SK-N-SH treated with all-trans-retinoic acid at 6 μM for 48 hours (cell line): Measurements from ENCODE around the gene PPARD.

Experiments
- ATAC-seq: fragments of 200-7000 bp; cut with Tn5 transposase; 3 replicates; pipeline ENCODE4 v1.9.1; 2020; ENCODE audit warnings: mild to moderate bottlenecking, moderate library complexity
- ARNTL ChIP-seq: fragments of 450-650 bp; formaldehyde crosslinking; IDR thresholded peaks from 2 replicates; pipeline ENCODE4 v1.5.0; 2020; ENCODE audit warnings: low read depth, mild to moderate bottlenecking, moderate library complexity, borderline replicate concordance
- BACH2 ChIP-seq: fragments of 250-450 bp; sonication (Bioruptor Pico); IDR thresholded peaks from 2 replicates; pipeline ENCODE4 v1.9.0; 2021; ENCODE audit warnings: mild to moderate bottlenecking, borderline replicate concordance
- CSDC2 ChIP-seq: fragments of 250-450 bp; sonication (Bioruptor Pico); IDR thresholded peaks from 2 replicates; pipeline ENCODE4 v1.5.0; 2020; ENCODE audit warnings: mild to moderate bottlenecking, moderate library complexity
- GLIS3 ChIP-seq: fragments of 250-450 bp; sonication (Bioruptor Pico); IDR thresholded peaks from 2 replicates; pipeline ENCODE4 v1.5.0; 2020; ENCODE audit warnings: mild to moderate bottlenecking, moderate library complexity
- ISL1 ChIP-seq: fragments of 250-450 bp; sonication (Bioruptor Pico); IDR thresholded peaks from 2 replicates; pipeline ENCODE4 v2.1.2; 2022; ENCODE audit warnings: mild to moderate bottlenecking, moderate library complexity
- OSR1 ChIP-seq: fragments of 250-450 bp; sonication (Bioruptor Pico); IDR thresholded peaks from 2 replicates; pipeline ENCODE4 v1.8.0; 2022; ENCODE audit warnings: moderate library complexity, mild to moderate bottlenecking, inconsistent platforms
- PATZ1 ChIP-seq: fragments of 250-450 bp; sonication (Bioruptor Pico); IDR thresholded peaks from 2 replicates; pipeline ENCODE4 v1.8.0; 2020; ENCODE audit warnings: mild to moderate bottlenecking, moderate library complexity, borderline replicate concordance
- POU6F1 ChIP-seq: fragments of 250-450 bp; sonication (Bioruptor Pico); IDR thresholded peaks from 2 replicates; pipeline ENCODE4 v1.8.0; 2021; ENCODE audit warnings: low read depth, mild to moderate bottlenecking, moderate library complexity, borderline replicate concordance
- PPARA ChIP-seq: fragments of 250-450 bp; sonication (Bioruptor Pico); IDR thresholded peaks from 2 replicates; pipeline ENCODE4 v1.5.0; 2020; ENCODE audit warnings: mild to moderate bottlenecking, borderline replicate concordance
- RARB ChIP-seq: fragments of 250-450 bp; sonication (Bioruptor Pico); IDR thresholded peaks from 2 replicates; pipeline ENCODE4 v1.8.0; 2021; ENCODE audit warnings: mild to moderate bottlenecking, moderate library complexity
- SNAI2 ChIP-seq: fragments of 250-450 bp; sonication (Bioruptor Pico); IDR thresholded peaks from 2 replicates; pipeline ENCODE4 v1.5.0; 2020; ENCODE audit warnings: mild to moderate bottlenecking, moderate library complexity
- TCF4 ChIP-seq: fragments of 250-450 bp; sonication (Bioruptor Pico); IDR thresholded peaks from 2 replicates; pipeline ENCODE4 v1.8.0; 2021; ENCODE audit warnings: mild to moderate bottlenecking, moderate library complexity, borderline replicate concordance
- TOX ChIP-seq: fragments of 250-450 bp; sonication (Bioruptor Pico); IDR thresholded peaks from 2 replicates; pipeline ENCODE4 v1.8.0; 2021; ENCODE audit warnings: mild to moderate bottlenecking, moderate library complexity, borderline replicate concordance
- TSHZ2 ChIP-seq: fragments of 250-450 bp; sonication (Bioruptor Pico); IDR thresholded peaks from 2 replicates; pipeline ENCODE4 v1.5.0; 2020; ENCODE audit warnings: mild to moderate bottlenecking, moderate library complexity
- ZC3H10 ChIP-seq: fragments of 250-450 bp; sonication (Bioruptor Pico); IDR thresholded peaks from 2 replicates; pipeline ENCODE4 v1.5.1; 2021; ENCODE audit warnings: mild to moderate bottlenecking, moderate library complexity
- ZFP3 ChIP-seq: fragments of 250-450 bp; sonication (Bioruptor Pico); IDR thresholded peaks from 2 replicates; pipeline ENCODE4 v1.5.0; 2020; ENCODE audit warnings: mild to moderate bottlenecking, moderate library complexity
- ZFP30 ChIP-seq: fragments of 450-650 bp; formaldehyde crosslinking; IDR thresholded peaks from 2 replicates; pipeline ENCODE4 v1.5.0; 2022; ENCODE audit warnings: mild to moderate bottlenecking, moderate library complexity
- ZNF565 ChIP-seq: fragments of 450-650 bp; formaldehyde crosslinking; conservative IDR thresholded peaks from 2 replicates; pipeline ENCODE4 v1.5.0; 2020; ENCODE audit warnings: low read depth, mild to moderate bottlenecking, moderate library complexity
- ZNF70 ChIP-seq: fragments of 450-650 bp; formaldehyde crosslinking; IDR thresholded peaks from 2 replicates; pipeline ENCODE4 v1.5.0; 2020; ENCODE audit warnings: mild to moderate bottlenecking, moderate library complexity
- TF ChIP-seq, protein P1 (sequence below): fragments of 250-450 bp; sonication (Bioruptor Pico); IDR thresholded peaks from 2 replicates; pipeline ENCODE4 v1.5.1; 2020; ENCODE audit warnings: low read depth, mild to moderate bottlenecking, moderate library complexity

PPARD gene

GRCh38 chr6:35342258-35343091 is at the start of gene PPARD:
Gene PPARD, plus strand, starts transcription at chr6:35342558. Its CDS starts 68,530 bp downstream, at chr6:35411088.
- peak; percentile 94 for ATAC-seq
- TF ChIP-seq, protein P1, sequence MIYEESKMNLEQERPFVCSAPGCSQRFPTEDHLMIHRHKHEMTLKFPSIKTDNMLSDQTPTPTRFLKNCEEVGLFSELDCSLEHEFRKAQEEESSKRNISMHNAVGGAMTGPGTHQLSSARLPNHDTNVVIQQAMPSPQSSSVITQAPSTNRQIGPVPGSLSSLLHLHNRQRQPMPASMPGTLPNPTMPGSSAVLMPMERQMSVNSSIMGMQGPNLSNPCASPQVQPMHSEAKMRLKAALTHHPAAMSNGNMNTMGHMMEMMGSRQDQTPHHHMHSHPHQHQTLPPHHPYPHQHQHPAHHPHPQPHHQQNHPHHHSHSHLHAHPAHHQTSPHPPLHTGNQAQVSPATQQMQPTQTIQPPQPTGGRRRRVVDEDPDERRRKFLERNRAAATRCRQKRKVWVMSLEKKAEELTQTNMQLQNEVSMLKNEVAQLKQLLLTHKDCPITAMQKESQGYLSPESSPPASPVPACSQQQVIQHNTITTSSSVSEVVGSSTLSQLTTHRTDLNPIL = no peak
- no peak for TF ChIP-seq ARNTL (CRISPR knock-in tag)
- no peak for TF ChIP-seq TOX (CRISPR knock-in tag)
- no peak for TF ChIP-seq ZNF70 (CRISPR knock-in tag)
- TF ChIP-seq CSDC2 (CRISPR knock-in tag) = no peak
- TF ChIP-seq POU6F1 = no peak
- TF ChIP-seq RARB (CRISPR knock-in tag) = no peak
- no peak for TF ChIP-seq ZFP30 (CRISPR knock-in tag)
- no peak for TF ChIP-seq PATZ1 (CRISPR knock-in tag)
- TF ChIP-seq ZNF565 (CRISPR knock-in tag) = no peak
- no peak for TF ChIP-seq ZFP3 (CRISPR knock-in tag)
- TF ChIP-seq TCF4 (CRISPR knock-in tag) = no peak
- no peak for TF ChIP-seq BACH2 (CRISPR knock-in tag)
- TF ChIP-seq PPARA (CRISPR knock-in tag) = no peak
- TF ChIP-seq ZC3H10 (CRISPR knock-in tag) = no peak
- no peak for TF ChIP-seq GLIS3 (CRISPR knock-in tag)
- no peak for TF ChIP-seq ISL1 (CRISPR knock-in tag)
- no peak for TF ChIP-seq OSR1 (CRISPR knock-in tag)
- TF ChIP-seq SNAI2 (CRISPR knock-in tag) = no peak

DNA sequence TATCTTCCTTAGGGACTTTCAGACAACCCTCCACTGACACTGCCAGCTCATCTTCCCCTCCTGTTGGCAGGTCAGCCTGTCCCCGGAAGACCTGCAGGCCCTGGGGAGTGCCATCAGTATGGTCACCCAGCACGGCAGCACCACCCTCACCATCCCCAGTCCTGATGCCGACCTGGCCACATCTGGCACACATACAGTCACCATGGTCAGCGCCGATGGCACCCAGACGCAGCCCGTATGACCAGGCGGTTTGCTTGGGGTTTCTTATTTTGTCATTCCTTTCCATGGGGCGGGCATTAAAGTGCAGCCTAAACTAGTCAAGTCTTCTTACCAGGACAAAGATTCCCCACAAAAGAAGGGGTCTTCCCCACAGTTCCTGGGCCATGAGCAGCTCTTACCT is 48.7 kb upstream of the PPARD start:
- ATAC-seq = no peak
- TF ChIP-seq ISL1 (CRISPR knock-in tag) (no peak), OSR1 (CRISPR knock-in tag) (no peak), SNAI2 (CRISPR knock-in tag) (no peak), ZC3H10 (CRISPR knock-in tag) (no peak), CSDC2 (CRISPR knock-in tag) (no peak), ARNTL (CRISPR knock-in tag) (no peak), TSHZ2 (CRISPR knock-in tag) (no peak), BACH2 (CRISPR knock-in tag) (no peak)
- TF ChIP-seq, protein P1 = no peak
- TF ChIP-seq, all 23 proteins: peak for 0
